ENCODE data around the gene FRMD4A.

GRCh38 chr10:13649844-13650520 lies 680.7 kb downstream of the FRMD4A start:
- TF ChIP-seq CTCF (IDR thresholded peaks at IDR 0.05; ENCODE audit: low read depth, low read length, poor library complexity, severe bottlenecking): no peak
- TF ChIP-seq EZH2phosphoT487 (IDR thresholded peaks at IDR 0.05; ENCODE audit: borderline replicate concordance, low read length): no peak
